DOHH2 (cell line): ENCODE results near the gene EIF2B1.

ENCODE experiments used
- H3F3A ChIP-seq: fragments of 200-600 bp; sonication (generic), shearing (Covaris generic); 2 replicates; pipeline ENCODE4 v1.6.0; 2016; ENCODE audit warnings: antibody characterized with exemption, mild to moderate bottlenecking; ENCODE audit not compliant: control insufficient read depth, insufficient read depth
- H3K27ac ChIP-seq: fragments of 200-600 bp; sonication (generic); 2 replicates; pipeline ENCODE4 v1.5.1; 2014; ENCODE audit warnings: low read depth, mild to moderate bottlenecking, low read length, moderate library complexity
- H3K27me3 ChIP-seq: fragments of 200-600 bp; sonication (generic); 2 replicates; pipeline ENCODE4 v1.6.1; 2014; ENCODE audit warnings: mild to moderate bottlenecking, low read length, mixed read lengths; ENCODE audit not compliant: control insufficient read depth
- H3K36me3 ChIP-seq: fragments of 200-600 bp; sonication (generic); 2 replicates; pipeline ENCODE4 v1.6.1; 2014; ENCODE audit warnings: mild to moderate bottlenecking, low read length, moderate library complexity, mixed read lengths; ENCODE audit not compliant: control insufficient read depth
- H3K4me1 ChIP-seq: fragments of 200-600 bp; sonication (generic); 2 replicates; pipeline ENCODE4 v1.6.1; 2014; ENCODE audit warnings: mild to moderate bottlenecking, low read length, mixed read lengths; ENCODE audit not compliant: control insufficient read depth
- H3K4me2 ChIP-seq: fragments of 200-600 bp; sonication (generic); 2 replicates; pipeline ENCODE4 v1.6.0; 2014; ENCODE audit warnings: mild to moderate bottlenecking, low read length, moderate library complexity
- H3K4me3 ChIP-seq: fragments of 200-600 bp; sonication (generic); 2 replicates; pipeline ENCODE4 v1.5.1; 2014; ENCODE audit warnings: mild to moderate bottlenecking, low read length, mixed read lengths
- H3K79me2 ChIP-seq: fragments of 200-600 bp; sonication (generic); 2 replicates; pipeline ENCODE4 v1.6.1; 2014; ENCODE audit warnings: mild to moderate bottlenecking, low read length, mixed read lengths; ENCODE audit not compliant: control insufficient read depth
- H3K9me2 ChIP-seq: fragments of 200-600 bp; sonication (generic); replicated peaks from 2 replicates; pipeline ENCODE4 v1.6.1; 2014; ENCODE audit warnings: mild to moderate bottlenecking, low read length, mixed read lengths; ENCODE audit not compliant: control insufficient read depth
- H3K9me3 ChIP-seq: fragments of 200-600 bp; sonication (generic); 2 replicates; pipeline ENCODE4 v1.6.1; 2014; ENCODE audit warnings: antibody characterized with exemption, low read length, mixed read lengths; ENCODE audit not compliant: control insufficient read depth, insufficient read depth
- H4K20me1 ChIP-seq: fragments of 200-600 bp; sonication (generic); 2 replicates; pipeline ENCODE4 v1.6.0; 2014; ENCODE audit warnings: low read depth, mild to moderate bottlenecking, antibody characterized with exemption, low read length, moderate library complexity; ENCODE audit not compliant: control insufficient read depth, insufficient read depth
- CTCF ChIP-seq: fragments of 200-600 bp; sonication (generic); IDR thresholded peaks from one replicate; pipeline ENCODE4 v1.5.1; 2014; ENCODE audit warnings: antibody characterized with exemption, mild to moderate bottlenecking, low read depth, low read length; ENCODE audit not compliant: poor library complexity, severe bottlenecking
- EZH2phosphoT487 ChIP-seq: fragments of 200-600 bp; sonication (generic); IDR thresholded peaks from 2 replicates; pipeline ENCODE4 v1.6.1; 2017; ENCODE audit warnings: borderline replicate concordance, mild to moderate bottlenecking, antibody characterized with exemption, low read length, moderate library complexity, mixed read lengths

EIF2B1 gene

GRCh38 chr12:123633379-123634141 is at the start of gene EIF2B1, which contains the start of gene GTF2H3:
TSS of gene EIF2B1 (minus strand) at chr12:123633686. CDS start at chr12:123633557, 129 bp downstream.
TSS of gene GTF2H3 (plus strand) at chr12:123633829. CDS start at chr12:123633860, 31 bp downstream.
- Histone ChIP-seq H3K27ac (peak within 1 kb of the TSS; percentile 64), H3K4me3 (peak within 1 kb of the TSS; percentile 99), H3F3A (peaks cover 4% of the 10 kb centered on the region; the same call in 1 of the 2 replicates), H3K9me3 (no peaks in the 10 kb centered on the region), H3K4me2 (peak within 1 kb of the TSS; percentile 59), H3K9me2 (no peaks in the 10 kb centered on the region), H3K27me3 (no peaks in the 10 kb centered on the region), H4K20me1 (0 out of 2 replicates have a peak, but pooled peaks cover 4% of the 10 kb centered on the region), H3K79me2 (peaks cover 78% of the 10 kb centered on the region), H3K36me3 (peaks cover 37% of the 10 kb centered on the region), H3K4me1 (peaks cover 12% of the 10 kb centered on the region)
- no peak for TF ChIP-seq CTCF
- no peak for TF ChIP-seq EZH2phosphoT487

- Histone ChIP-seq H3K36me3 (no peaks in the 10 kb centered on the region), H3K79me2 (no peaks in the 10 kb centered on the region), H3K27ac (no peak overlapping the region), H3K4me2 (no peak overlapping the region), H3F3A (no peaks in the 10 kb centered on the region), H4K20me1 (no peaks in the 10 kb centered on the region), H3K9me2 (no peaks in the 10 kb centered on the region), H3K9me3 (no peaks in the 10 kb centered on the region), H3K27me3 (no peaks in the 10 kb centered on the region), H3K4me3 (no peak overlapping the region), H3K4me1 (no peaks in the 10 kb centered on the region)
- TF ChIP-seq EZH2phosphoT487 = no peak
- no peak for TF ChIP-seq CTCF
Measured at GRCh38 chr12:123681605-123682004, 48.1 kb upstream of the EIF2B1 start.

- Histone ChIP-seq H3K9me2 (no peaks in the 10 kb centered on the region), H3K79me2 (no peaks in the 10 kb centered on the region), H3K4me2 (no peak overlapping the region), H3K4me3 (no peak overlapping the region), H3K9me3 (no peaks in the 10 kb centered on the region), H3K27ac (no peak overlapping the region), H3K36me3 (no peaks in the 10 kb centered on the region; the same call in 1 of the 2 replicates), H3K4me1 (peaks cover 8% of the 10 kb centered on the region), H3F3A (no peaks in the 10 kb centered on the region; the same call in 1 of the 2 replicates), H3K27me3 (no peaks in the 10 kb centered on the region), H4K20me1 (no peaks in the 10 kb centered on the region)
- TF ChIP-seq EZH2phosphoT487 (no peak), CTCF (no peak)
Measured at GRCh38 chr12:123678981-123679380, 45.5 kb upstream of the EIF2B1 start.
